ENCODE measurements around the gene DHX9. TPM values are rescaled to one million over a fixed set of nuclear protein-coding genes. Genes with fewer than 3 reads are reported as not detected.

Gene DHX9
- total RNA-seq, 4 donors from 2014 or later = 103 to 172 (median 144) TPM

DNA sequence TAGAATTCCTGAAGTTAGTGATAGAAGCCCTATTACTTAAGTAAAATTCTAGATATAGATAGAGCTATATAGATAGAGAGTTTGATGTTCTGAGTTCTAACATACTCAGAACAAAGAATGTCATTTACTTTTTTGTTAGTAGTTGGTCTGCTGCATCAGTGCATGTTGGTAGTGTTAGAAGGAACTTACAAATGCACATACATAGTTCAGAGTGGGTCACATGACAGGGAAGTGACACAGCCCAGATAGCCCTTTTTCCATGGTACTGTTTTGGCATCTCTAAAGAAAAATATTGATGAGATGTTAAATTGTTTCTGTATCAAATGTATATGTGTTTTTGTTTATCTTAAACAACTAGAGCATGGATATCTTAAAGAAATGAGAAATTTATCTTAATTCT lies 45.7 kb downstream of the DHX9 start:
- no peak for TF ChIP-seq POLR2A (IDR thresholded peaks at IDR 0.05)
- no peak for TF ChIP-seq CTCF (IDR thresholded peaks at IDR 0.05)
- H3K27ac ChIP-seq = no peak overlapping the region
- peaks cover 85 to 86% of the 10 kb centered on the region in 2 donors for H3K36me3 ChIP-seq
- H3K4me1 ChIP-seq = no peaks in the 10 kb centered on the region
- H3K4me3 ChIP-seq (replicated peaks in 1 of 3) = no peak overlapping the region
- DNase-seq = no peak
- no peaks in the 10 kb centered on the region for H3K27me3 ChIP-seq
- intact Hi-C loops (cut with DNase I) = no loop called here
- no peaks in the 10 kb centered on the region for H3K9me3 ChIP-seq

- Histone ChIP-seq H3K27me3 (no peaks in the 10 kb centered on the region), H3K36me3 (peaks cover 78% of the 10 kb centered on the region in 2 donors), H3K4me3 (replicated peaks in 1 of 3) (no peak overlapping the region), H3K27ac (no peak overlapping the region), H3K4me1 (no peaks in the 10 kb centered on the region), H3K9me3 (no peaks in the 10 kb centered on the region)
- intact Hi-C loops (cut with DNase I) = no loop called here
- TF ChIP-seq POLR2A (IDR thresholded peaks at IDR 0.05) = no peak
- no peak for TF ChIP-seq CTCF (IDR thresholded peaks at IDR 0.05)
- DNase-seq = no peak
- 98% methylated on average over 3 of the region's 3 CpGs for WGBS, 2 donors
Measured at GRCh38 chr1:182885591-182885990, 46.4 kb downstream of the DHX9 start.

DNA sequence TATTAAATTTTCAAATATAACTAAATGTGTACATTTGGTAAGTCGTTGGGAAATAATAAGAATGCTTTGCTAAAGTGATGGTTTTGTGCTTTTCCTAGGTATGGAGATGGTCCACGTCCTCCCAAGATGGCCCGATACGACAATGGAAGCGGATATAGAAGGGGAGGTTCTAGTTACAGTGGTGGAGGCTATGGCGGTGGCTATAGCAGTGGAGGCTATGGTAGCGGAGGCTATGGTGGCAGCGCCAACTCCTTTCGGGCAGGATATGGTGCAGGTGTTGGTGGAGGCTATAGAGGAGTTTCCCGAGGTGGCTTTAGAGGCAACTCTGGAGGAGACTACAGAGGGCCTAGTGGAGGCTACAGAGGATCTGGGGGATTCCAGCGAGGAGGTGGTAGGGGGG lies 47.8 kb downstream of the DHX9 start:
- Histone ChIP-seq H3K27ac (no peak overlapping the region), H3K4me1 (no peaks in the 10 kb centered on the region), H3K27me3 (no peaks in the 10 kb centered on the region), H3K36me3 (peaks cover 64 to 65% of the 10 kb centered on the region in 2 donors), H3K4me3 (replicated peaks in 1 of 3) (no peak overlapping the region), H3K9me3 (no peaks in the 10 kb centered on the region)
- intact Hi-C loops (cut with DNase I) = no loop called here
- whole genome bisulfite sequencing, 2 donors = 94 to 97% methylated on average over 11 of the region's 11 CpGs
- TF ChIP-seq POLR2A (IDR thresholded peaks at IDR 0.05) (no peak), CTCF (IDR thresholded peaks at IDR 0.05) (no peak)
- no peak for DNase-seq

DNA sequence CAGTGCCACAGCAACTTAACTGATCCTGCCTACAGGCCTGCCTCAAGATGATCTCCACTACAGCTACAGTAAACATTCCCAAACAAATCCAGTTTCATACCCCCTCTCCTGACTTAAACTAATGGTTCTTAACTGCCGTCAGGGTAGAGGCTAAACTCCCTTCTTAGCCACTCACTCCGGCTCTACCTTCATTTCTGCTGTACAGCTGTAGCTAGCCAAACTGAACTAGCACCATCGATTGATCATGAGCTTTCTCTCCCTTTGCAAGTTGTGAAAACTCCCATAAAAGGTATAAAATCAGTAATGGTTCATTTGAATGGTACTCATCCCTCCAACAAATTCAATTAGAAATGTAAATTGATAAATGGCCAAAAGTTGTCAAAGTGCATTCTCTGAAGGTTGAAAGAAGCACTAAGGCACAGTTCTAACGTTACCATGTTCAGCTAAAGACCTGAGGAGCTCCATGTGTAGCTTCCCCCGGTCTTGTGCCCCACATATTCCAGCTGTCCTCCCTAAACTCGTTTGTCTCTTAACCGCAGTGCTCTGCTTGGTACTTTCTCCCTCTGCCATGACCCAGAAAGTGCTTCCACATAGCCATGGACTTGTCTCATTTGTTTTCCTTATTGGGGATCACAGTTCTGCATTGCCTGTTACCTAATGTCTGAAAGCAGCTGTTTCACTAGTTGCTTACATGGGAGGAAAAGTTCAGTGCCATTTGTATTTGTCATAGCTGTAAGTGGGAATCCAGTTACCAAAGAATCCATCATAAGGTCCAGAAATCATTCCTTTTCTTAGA lies 49.8 kb downstream of the DHX9 start:
- TF ChIP-seq CTCF (IDR thresholded peaks at IDR 0.05) (no peak), POLR2A (IDR thresholded peaks at IDR 0.05) (no peak)
- no peak for DNase-seq

DNA sequence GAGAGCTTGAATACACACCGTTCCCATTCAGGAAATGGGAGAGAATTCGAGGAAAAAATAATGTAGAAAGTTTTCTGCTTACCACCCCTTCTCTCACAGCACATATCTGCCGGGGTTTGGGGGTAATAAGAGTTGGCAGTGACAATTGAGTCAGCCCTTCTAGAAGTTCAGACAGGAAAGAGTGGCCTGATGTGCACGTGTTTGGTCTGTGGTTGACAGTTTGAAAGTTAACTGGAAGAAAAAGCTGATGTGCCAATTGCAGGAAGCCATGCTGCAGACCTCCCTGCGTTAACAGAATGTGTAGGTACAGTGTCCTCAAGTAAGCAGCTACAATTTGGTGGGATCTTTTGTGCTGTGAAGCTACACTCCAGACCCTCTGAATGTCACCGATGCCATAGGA lies 50.9 kb downstream of the DHX9 start:
- Histone ChIP-seq H3K4me3 (replicated peaks in 1 of 3) (no peak overlapping the region), H3K27me3 (no peaks in the 10 kb centered on the region), H3K9me3 (no peaks in the 10 kb centered on the region), H3K36me3 (peaks cover 35 to 36% of the 10 kb centered on the region in 2 donors), H3K27ac (no peak overlapping the region), H3K4me1 (no peaks in the 10 kb centered on the region)
- intact Hi-C loops (cut with DNase I) = no loop called here
- no peak for DNase-seq
- 69 to 71% methylated on average over 6 of the region's 6 CpGs for WGBS, 2 donors
- TF ChIP-seq CTCF (IDR thresholded peaks at IDR 0.05) = no peak
- TF ChIP-seq POLR2A (IDR thresholded peaks at IDR 0.05) = no peak

More for the DNA sequence above, 49.8 kb downstream of the DHX9 start:
- H3K9me3 ChIP-seq = no peaks in the 10 kb centered on the region
- 84 to 88% methylated on average over 7 of the region's 7 CpGs for WGBS, 2 donors
- H3K27ac ChIP-seq = no peak overlapping the region
- intact Hi-C loops (cut with DNase I) = no loop called here
- no peaks in the 10 kb centered on the region for H3K27me3 ChIP-seq
- peaks cover 44 to 46% of the 10 kb centered on the region in 2 donors for H3K36me3 ChIP-seq
- H3K4me1 ChIP-seq = no peaks in the 10 kb centered on the region
- no peak overlapping the region for H3K4me3 ChIP-seq (replicated peaks in 1 of 3)

Measured in thyroid gland (tissue), 4 donors.